GM21723 (cell line): ENCODE data around the gene TEX36.
"Not testable (repeated sequence)": the region's sequence is repeated elsewhere in the genome, so short reads cannot be mapped to it uniquely, and the experiment has no call there.

Experiments
- ATAC-seq: cut with Tn5 transposase; IDR thresholded peaks from one replicate; pipeline ENCODE4 v1.9.1; 2021; ENCODE audit warnings: mild to moderate bottlenecking, moderate library complexity; ENCODE audit not compliant: unreplicated experiment

Gene TEX36

DNA sequence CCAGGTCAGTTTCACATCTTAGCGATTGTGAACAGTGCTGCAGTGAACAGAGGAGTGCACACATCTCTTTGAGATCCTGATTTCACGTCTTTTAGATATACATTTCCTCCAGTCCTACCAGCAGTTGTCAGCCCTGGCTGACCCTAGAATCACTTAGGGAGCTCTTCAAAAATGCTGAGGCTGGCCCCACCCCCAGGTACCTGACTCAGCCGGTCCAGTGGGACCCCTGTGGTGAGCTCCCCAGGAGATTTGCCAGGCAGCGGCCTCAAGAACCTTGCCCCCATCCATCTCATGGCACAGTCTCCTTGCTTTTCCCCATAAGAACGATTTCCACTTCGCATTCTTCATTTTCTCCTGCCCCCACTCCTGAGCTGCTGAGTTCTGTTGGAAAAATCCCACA, 45.5 kb downstream of the TEX36 start:
- no peak for ATAC-seq

DNA sequence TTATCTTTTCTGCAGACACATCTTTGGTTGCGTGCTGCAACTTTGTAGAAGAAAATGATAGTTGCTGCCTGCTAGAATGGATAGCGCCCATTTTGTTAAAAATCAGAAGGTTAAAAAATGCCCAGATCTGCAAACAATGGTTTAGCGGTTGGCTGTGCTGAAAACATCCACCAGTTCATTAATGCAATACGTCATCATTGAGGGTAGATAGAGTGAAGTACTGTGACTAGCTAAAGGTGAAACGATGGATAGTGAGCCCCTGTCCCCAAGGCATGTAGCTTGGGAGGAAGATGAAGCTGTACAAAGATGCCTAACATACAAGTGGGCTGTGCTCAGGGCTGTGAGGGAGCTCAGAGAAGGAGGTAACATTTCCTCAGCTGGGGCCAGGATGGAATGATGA, 48.4 kb downstream of the TEX36 start:
- no peak for ATAC-seq

DNA sequence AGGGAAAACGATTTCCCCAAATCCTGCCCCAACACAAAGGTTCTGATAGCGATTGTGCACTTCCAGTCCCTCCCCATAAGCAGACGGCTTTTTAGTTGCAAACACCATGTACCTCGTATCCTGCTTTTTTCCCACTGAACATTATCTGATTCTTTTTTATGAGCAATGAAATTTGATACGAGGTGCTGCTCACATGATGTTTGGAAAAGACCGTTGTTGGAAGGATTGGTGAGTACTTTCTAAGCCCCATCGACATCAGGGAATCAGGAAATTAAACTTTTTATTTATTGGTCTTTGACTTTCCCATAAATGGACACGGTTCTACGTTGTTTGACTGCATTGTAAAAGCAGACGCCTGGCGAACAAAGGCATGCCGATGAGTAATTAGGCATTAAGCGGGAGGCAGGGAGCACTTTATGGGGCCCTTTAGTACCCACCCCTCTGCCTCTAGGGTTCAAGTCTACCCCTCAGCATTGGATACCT, 49.4 kb downstream of the TEX36 start:
- no peak for ATAC-seq

DNA sequence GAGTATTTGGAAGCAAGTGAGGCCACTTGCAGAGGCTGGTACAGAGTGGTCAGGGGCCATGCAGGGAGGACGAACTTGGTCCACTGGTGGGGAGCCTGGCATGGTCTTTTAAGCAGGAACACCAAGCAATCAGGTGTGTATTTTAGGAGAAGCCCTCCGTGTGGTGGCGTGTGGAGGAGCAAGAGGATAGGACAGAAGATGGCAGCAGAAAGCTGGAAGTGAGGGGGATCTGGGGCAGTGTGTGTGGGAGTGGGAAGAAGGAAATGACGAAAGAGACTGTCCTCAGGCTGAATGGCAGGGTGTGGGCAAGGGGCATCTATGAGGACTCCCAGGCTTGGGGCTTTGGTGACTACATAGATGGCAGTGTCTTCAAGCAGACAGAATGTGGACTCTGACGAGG, 51.2 kb downstream of the TEX36 start:
- no peak for ATAC-seq

DNA sequence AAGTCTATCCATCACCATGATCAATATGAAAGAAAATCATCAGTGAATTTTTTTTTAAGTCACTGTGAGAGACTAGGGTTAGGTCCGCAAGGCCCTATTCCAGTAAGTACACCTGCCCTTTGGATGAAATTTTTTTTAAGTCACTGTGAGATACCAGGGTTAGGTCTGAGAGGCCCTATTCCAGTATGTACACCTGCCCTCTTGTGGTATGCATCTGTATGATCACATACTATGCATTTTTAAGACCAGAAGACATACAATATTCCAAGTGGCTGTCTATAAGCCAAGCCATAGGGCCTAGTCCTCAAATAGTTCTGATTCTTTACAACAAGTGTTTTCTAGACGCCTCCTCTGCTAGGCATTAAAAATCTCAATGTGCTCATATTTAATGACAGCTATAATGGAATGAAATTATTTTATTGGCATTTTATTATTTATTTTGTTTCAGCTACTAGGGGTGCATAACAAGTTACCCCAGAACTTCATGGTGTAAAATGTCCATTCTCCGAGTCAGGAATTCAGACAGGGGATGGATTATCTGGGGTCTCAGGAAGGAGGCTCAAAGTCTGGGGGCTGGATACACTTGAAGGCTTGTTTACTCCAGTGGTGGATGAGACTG, 53.1 kb downstream of the TEX36 start:
- ATAC-seq: no peak

DNA sequence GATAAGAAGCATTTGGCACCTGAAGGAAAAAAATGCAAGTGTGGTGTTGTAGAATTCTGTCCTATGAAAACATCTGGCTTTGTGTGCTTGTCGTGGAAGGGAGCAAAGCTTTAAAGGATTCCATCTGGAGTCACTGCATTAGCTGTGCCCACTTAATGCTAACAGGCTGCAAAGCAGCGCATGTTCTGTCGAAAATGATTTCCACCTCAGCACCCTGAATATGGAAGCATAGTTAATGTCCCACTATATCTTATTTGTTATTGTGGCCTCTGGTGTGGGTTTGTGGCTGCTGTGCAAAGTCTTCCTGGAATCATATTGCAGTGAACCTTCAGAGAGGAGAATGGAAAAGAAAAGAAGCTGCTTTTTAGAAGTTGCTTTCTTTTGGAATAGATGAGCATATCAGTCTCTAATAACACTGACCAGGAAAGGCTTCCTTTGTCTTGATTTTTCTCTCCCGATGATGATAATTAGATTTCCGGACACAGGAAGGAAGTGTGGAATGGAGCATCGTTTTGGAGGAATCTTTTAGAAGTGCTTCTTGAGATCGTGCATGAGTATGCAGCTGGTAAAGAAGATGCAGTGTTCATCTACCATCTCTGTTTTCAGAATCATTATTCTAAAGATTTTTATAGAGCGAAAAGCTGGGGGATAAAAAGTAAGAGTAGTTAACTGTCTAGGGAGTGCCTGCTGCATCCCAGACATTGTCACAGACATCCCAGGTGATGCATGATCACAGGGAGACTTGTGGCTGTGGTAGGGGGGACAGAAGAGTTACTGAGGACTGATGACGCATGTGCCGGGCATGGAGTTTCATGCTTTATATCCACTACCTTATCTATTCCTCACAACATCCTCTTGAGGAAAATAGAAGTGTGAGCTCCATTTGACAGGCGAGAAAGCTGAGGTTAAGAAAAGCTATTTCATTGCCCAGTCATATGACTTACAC, 54.6 kb downstream of the TEX36 start:
- no peak for ATAC-seq

DNA sequence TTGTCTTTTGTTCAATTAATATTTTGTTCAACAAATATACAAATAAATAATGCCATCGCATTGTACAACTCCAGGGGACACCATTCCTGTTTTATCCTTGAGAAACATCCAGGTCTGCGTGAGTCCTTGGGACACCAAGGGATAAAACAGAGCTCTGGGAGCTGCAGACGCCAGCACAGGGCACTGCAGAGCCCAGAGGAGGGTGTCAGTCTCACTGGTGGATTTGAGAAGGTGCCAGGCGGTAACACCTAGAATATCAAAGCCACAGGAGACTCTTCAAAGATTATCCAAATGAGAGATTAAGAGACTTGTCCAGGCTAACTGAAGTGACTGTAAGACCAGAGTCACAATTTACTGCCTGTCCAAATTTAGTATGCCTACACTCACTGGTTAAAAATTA, 55.3 kb downstream of the TEX36 start:
- no peak for ATAC-seq

DNA sequence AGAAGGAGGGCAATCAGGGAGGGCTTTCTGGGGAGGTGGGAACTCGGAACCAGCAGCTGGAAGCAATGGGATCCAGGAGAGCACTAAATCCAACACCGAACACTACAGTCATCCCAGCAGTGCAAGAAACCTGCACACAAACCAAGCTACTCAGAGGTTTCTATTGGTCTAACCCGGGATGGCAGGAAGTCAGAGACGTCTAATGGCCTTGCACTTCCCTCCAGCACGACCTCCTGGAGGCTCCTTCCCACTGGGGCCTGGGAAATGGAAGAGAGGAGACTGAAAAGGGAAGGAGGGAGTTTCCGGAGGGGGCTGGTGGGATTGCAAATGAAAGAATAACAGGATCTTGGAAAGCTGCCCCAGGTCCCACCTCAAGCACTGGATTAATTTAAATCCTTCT, 56.3 kb downstream of the TEX36 start:
- no peak for ATAC-seq

DNA sequence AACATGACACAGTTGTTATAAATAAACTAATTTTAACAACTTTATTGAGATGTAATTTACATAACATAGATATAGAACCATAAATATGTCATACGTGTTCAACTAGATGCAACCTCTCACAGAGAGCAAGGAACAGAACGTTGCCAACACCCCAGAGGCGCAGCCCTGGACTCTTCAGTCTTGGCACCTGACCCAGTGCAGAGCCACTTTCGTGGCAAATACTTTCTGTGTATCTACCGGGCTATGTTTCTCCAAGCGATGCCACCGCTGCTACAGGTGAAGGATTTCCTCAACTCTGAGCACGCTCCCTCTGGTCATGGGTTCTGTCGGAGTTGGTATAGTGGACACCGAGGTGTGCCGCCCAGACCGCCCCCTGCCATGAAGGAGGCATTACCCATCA, 57.4 kb downstream of the TEX36 start:
- ATAC-seq: no peak

DNA sequence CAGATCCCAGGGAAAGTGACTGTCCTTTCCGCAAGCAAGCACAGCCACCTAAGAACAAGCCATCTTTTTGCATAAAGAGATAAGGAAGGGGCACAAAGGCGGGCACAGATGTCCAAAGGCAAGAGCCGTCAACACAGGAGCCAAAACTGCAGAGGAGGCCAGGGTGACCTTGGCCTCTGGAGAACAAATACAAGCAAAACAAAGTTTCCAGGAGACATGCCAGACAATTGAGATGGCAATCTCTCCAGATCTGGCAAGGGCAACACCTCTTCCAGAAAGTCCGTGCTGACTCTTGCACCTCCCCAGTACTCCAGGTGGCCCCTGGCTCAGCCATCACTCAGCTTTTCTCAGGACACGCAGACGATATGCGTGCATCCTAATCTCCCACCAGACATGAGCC, 58.2 kb downstream of the TEX36 start:
- ATAC-seq: no peak

DNA sequence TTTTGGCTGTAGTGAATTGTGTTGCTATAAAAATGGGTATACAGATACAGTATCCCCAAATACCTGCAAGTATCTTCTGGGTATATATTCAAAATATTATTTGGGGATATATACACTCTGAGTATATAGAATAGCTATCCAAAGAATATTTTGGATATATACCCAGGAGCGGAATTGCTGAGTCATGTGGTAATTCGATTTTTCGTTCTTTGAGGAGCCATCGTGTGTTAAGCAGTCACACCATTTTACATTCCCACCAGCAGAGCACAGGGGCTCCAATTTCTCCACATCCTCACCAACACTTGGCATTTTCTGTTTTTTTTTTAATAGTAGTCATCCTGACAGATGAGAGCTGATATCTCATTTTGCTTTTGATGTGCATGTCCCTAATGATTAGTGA, 61.9 kb downstream of the TEX36 start:
- no peak for ATAC-seq

DNA sequence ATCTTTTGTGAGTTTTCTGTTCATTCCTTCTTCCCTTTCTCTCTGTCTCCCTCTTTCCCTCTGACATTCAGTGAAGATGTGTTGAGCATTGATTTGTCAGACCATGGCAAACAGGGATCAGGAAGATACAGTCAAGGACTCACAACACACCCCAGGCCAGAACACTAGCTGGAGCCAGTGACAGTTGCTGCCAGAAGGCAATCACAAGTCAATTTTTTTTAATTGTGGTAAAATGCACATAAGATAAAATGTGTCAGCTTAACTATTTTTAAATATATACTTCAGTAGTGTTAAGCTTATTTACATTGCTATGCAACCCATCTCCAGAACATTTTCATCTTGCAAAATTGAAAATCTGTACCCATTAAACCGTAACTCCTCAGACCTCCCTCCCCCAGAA, 62.6 kb downstream of the TEX36 start:
- ATAC-seq: no peak

DNA sequence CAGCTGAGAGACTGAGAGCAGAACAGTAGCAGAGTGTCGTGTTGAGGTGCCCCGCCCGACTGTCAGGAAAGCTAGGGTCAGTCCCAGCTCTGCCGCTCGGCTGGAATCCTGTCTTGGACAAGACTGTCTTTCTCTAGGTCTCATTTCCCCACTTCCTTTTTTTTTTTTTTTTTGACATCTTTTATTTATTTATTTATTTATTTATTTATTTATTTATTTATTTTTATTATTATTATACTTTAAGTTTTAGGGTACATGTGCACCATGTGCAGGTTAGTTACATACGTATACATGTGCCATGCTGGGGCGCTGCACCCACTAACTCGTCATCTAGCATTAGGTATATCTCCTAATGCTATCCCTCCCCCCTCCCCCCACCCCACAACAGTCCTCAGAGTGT, 69.9 kb downstream of the TEX36 start:
- not testable (repeated sequence) for ATAC-seq

DNA sequence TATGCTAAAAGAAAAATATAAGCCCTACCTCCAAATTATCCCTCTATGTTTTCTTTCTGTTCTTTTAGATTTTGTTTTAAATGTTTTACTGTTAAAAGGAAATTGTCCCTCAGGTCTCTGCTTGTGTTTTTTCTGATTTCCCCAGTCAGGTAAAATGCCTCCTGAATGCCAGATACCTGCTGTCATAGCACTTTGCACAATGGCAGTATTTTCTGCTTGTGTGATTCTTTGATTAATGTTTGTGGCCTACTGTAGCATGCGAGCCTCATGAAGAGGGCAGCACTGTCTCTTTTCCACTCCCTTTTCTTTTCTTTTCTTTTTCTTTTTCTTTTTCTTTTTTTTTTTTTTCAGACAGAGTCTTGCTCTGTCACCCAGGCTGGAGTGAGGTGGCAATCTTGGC, 71.2 kb downstream of the TEX36 start:
- no peak for ATAC-seq

DNA sequence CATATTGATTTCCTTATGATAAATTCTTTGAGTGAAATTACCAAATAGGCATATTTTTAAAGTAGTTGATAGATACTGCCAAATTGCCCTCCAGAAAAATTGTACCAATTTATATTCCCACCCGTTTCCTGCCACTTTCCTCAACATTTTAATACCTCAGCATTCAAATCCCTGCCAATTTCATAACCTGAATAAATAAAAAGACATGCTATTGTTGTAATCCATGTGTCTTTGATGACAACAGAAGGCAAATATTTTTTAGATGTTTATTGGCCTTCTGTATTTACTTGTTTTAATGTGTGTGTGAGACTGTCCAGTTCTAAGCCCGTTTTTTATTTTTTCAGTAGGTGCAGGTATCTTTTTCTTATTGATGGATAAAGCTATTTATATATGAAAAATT, 71.7 kb downstream of the TEX36 start:
- no peak for ATAC-seq

DNA sequence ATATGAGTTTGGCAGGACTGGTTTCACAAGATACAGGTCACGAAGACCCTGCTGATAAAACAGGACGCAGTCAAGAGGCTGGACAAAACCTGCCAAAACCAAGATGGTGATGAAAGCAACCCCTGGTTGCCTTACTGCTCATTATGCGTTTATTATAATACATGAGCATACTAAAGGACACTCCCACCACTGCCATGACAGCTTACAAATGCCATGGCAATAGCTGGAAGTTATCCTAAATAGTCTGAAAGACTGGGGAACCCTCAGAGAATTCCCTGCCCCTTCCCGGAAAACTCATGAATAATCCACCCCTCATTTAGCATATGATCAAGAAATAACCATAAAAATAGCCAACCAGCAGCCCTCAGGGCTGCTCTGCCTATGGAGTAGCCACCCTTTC, 73.1 kb downstream of the TEX36 start:
- ATAC-seq: no peak

DNA sequence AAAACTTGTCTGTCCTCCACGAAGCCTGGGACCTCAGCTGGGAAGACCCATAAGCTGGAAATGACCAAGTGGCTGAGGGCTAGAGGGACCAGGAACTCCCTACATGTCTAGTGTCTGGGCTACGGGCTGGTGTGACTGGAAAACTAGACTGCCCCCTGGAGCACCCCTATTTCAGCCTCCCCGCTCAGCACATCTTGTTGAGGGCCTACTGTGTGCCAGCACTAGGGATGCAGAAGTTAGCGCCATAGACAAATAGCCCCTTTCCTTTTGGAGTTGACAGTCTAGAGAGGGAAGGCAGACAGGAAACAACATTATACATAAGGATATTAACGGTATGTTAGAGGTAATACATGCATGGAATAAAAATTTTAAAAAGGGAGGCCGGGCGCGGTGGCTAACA, 74.5 kb downstream of the TEX36 start:
- ATAC-seq: no peak

DNA sequence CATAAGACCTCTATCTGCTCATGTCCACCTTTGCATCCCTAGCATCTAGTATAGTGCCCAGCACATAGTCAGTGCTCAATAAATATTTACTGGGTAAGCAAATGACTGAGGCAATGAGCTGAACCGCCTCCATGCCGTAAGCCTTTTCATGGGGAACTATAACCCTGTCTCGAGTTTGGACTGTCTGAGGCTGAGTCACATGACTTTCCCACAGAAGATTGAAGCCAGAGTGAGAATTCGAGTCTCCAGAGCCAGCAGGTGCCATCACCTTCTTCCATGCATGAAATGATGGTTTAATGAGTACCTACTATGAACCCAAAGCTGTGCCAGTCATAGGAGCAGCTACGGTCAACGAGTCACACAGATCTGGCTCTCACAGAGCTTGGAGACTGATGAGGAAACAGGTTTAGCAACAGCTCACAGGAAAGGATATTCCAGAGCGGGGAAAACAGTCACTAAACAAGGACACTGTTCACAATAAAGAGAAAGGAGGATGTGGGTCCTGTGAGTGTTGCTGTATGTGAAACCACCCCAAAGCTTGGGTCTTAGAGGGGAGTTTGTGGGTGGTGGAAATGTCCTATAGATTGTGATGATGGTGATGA, 75.2 kb downstream of the TEX36 start:
- no peak for ATAC-seq

DNA sequence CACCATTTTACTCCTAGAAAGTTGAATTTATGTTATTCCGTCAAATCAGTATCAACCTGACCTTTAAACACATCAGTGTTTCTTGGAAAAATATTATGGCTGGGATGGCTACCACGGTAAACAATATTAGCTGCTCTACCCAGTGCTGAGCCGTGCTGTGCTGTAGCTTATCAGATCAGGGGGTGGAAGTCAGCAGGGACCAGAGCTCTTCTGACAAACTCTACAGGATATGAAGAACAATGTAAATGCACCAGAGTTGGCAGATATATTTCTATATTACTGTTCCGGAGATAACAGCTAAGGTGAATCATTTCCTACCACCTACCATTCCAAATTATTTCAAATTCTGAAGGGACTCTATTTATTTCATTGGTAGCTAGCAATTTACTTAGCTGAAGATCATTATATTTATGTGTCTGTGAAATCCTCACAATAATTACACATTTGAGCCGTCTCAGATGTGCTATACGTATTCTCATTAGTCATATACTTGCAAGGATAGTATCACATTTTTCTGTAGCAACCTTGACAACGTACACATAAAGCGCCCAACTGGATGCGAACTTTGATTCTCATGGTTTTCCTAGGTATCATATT, 76.5 kb downstream of the TEX36 start:
- no peak for ATAC-seq
